Loucy (cell line): ENCODE data around the gene NUP50.

Source experiments
- EZH2phosphoT487 ChIP-seq: fragments of 200-600 bp; IDR thresholded peaks from 2 replicates; pipeline ENCODE4 v1.6.1; 2018; ENCODE audit warnings: antibody characterized with exemption, mild to moderate bottlenecking, moderate library complexity, borderline replicate concordance
- TF ChIP-seq, protein P1 (sequence below): fragments of 200-600 bp; sonication (generic); conservative IDR thresholded peaks from 2 replicates; pipeline ENCODE4 v1.5.1; 2014; ENCODE audit warnings: mild to moderate bottlenecking, antibody characterized with exemption, low read length

DNA sequence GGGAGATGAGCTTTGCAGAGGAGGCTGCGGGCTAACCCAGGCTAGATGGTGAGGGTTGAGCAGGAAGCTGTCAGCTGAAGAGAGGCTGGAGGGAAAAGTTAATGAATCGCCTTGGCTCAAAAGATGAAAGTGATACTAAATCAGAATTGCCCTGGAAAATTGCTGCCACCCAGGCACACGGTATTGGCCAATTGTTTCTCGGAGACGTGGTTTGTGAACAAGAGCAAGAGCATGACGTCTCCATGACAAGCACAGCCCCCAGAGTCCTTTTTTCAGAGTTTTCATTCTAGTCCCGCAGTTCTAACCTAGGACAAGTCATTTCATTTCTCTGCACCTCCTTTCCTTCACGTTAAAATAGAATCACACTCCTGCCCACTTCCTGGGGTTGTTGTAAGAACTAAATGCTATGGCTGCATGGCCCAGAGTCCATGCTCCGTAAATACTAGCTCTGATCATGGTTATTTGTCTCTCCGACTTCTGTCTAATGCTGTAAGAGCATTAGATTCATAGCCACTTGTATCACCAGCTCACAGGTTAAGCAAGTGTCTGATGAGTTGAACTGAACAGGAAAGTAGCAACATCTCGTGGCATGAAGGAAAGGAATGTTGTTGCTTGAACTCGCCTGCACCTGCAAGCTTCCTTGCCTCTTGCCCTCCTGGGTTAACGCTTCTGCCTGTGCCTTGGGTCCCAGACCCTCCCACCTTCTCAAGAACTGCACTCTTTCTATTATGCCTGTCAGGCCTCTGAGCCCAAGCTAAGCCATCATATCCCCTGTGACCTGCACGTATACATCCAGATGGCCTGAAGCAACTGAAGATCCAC, 33.8 kb upstream of the NUP50 start:
- TF ChIP-seq, protein P1, sequence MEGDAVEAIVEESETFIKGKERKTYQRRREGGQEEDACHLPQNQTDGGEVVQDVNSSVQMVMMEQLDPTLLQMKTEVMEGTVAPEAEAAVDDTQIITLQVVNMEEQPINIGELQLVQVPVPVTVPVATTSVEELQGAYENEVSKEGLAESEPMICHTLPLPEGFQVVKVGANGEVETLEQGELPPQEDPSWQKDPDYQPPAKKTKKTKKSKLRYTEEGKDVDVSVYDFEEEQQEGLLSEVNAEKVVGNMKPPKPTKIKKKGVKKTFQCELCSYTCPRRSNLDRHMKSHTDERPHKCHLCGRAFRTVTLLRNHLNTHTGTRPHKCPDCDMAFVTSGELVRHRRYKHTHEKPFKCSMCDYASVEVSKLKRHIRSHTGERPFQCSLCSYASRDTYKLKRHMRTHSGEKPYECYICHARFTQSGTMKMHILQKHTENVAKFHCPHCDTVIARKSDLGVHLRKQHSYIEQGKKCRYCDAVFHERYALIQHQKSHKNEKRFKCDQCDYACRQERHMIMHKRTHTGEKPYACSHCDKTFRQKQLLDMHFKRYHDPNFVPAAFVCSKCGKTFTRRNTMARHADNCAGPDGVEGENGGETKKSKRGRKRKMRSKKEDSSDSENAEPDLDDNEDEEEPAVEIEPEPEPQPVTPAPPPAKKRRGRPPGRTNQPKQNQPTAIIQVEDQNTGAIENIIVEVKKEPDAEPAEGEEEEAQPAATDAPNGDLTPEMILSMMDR = no peak
- no peak for TF ChIP-seq EZH2phosphoT487
